Peyer's patch (tissue), 4 donors: ENCODE results near the gene RAB28. TPM values are rescaled to one million over a fixed set of nuclear protein-coding genes. Genes with fewer than 3 reads are reported as not detected.

ENCODE experiments used
- DNase-seq, 3 donors: peaks; one replicate each; pipeline ENCODE4 v3.0.0-alpha.2; 2017 to 2019
- H3K27ac ChIP-seq, 4 donors: fragments of 200-600 bp; sonication (generic); one replicate each; pipeline ENCODE4 v1.5.1; 2016 to 2019
- H3K27me3 ChIP-seq, 2 donors: fragments of 200-600 bp; sonication (generic); one replicate each; pipeline ENCODE4 v1.5.1; 2019
- H3K36me3 ChIP-seq, 3 donors: fragments of 200-600 bp; sonication (generic); one replicate each; pipeline ENCODE4 v1.5.1; 2016 to 2019
- H3K4me1 ChIP-seq, 4 donors: fragments of 200-600 bp; sonication (generic); one replicate each; pipeline ENCODE4 v1.5.1; 2016 to 2019
- H3K4me3 ChIP-seq, 4 donors: fragments of 200-600 bp; sonication (generic); 1 replicate in 3 of 4; 2 replicates in 1 of 4; pipeline ENCODE4 v1.5.1; 2016 to 2019; ENCODE audit warnings: mild to moderate bottlenecking in 1 of 4
- H3K9me3 ChIP-seq, 4 donors: fragments of 200-600 bp; sonication (generic); one replicate each; pipeline ENCODE4 v1.5.1; 2016 to 2019; ENCODE audit warnings: mild to moderate bottlenecking in 1 of 4
- POLR2A ChIP-seq, 2 donors: fragments of 450-650 bp; IDR thresholded peaks; one replicate each; pipeline ENCODE4 v1.5.1; 2017; ENCODE audit warnings: antibody characterized with exemption in 2 of 2, mild to moderate bottlenecking in 2 of 2, moderate library complexity in 2 of 2
- total RNA-seq, 4 donors: library from RNA; depleted of rRNA; stranded (reverse); fragments of >200 nt; gene quantifications; one replicate each; pipeline ENCODE4 v1.1.0, GENCODE V29; 2016
- TF ChIP-seq, protein P1 (sequence below), 6 experiments: fragments of 450-650 bp in 4 of 6; fragments of 200-600 bp in 2 of 6; sonication (generic) in 1 of 6; IDR thresholded peaks; one replicate each; pipeline ENCODE4 v1.5.1; 2017 to 2019; ENCODE audit warnings: antibody characterized with exemption in 6 of 6, mild to moderate bottlenecking in 3 of 6, moderate library complexity in 1 of 6

RAB28 gene
- total RNA-seq, 4 donors from 2014 or later, result 11.2 to 24.8 (median 12.4) TPM

DNA sequence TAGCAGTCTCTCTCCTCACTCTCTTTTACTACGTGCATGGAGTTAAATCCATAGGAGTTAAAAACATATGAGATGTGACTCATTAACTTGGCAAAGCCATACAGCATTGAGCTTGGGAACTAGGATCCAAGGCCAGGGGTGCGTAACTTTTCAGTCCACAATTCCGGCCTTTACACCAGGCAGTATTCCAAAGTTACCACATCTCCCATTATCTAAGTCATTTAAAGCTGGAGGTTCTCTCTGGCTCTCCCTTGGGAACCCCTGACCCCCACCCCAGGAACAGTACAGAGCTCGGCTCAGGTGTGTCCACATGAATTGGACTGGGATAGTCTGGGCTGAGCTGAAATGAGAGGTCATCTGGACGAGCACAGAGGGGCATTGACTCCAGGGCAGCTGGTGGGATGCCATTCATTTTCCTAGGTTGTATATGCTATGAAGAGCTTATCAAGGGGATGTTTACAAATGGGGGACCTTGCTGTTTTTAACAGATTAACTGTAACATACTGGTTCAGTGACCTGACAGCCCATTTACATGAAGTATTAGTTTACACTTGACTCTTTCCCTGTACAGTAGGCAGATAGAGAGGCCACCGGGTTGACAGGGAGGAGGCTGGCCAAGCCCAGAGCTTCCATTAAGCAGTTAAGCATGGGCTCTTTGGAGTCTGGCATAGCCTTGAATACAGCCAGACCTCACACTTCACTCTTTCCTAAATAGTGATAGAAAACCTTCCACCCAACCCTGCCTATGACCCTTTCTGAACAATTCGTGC is 128.8 kb downstream of the RAB28 start:
- H3K4me1 ChIP-seq, result no peaks in the 10 kb centered on the region
- no peak for DNase-seq
- H3K27me3 ChIP-seq, result no peaks in the 10 kb centered on the region
- H3K9me3 ChIP-seq, result no peaks in the 10 kb centered on the region
- H3K36me3 ChIP-seq, result no peaks in the 10 kb centered on the region
- no peak overlapping the region for H3K27ac ChIP-seq
- no peak overlapping the region for H3K4me3 ChIP-seq
- no peak for TF ChIP-seq POLR2A (IDR thresholded peaks at IDR 0.05)
- TF ChIP-seq, protein P1, sequence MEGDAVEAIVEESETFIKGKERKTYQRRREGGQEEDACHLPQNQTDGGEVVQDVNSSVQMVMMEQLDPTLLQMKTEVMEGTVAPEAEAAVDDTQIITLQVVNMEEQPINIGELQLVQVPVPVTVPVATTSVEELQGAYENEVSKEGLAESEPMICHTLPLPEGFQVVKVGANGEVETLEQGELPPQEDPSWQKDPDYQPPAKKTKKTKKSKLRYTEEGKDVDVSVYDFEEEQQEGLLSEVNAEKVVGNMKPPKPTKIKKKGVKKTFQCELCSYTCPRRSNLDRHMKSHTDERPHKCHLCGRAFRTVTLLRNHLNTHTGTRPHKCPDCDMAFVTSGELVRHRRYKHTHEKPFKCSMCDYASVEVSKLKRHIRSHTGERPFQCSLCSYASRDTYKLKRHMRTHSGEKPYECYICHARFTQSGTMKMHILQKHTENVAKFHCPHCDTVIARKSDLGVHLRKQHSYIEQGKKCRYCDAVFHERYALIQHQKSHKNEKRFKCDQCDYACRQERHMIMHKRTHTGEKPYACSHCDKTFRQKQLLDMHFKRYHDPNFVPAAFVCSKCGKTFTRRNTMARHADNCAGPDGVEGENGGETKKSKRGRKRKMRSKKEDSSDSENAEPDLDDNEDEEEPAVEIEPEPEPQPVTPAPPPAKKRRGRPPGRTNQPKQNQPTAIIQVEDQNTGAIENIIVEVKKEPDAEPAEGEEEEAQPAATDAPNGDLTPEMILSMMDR (IDR thresholded peaks at IDR 0.05), result no peak

GRCh38 chr4:13349096-13349495 is 135.0 kb downstream of the RAB28 start:
- Histone ChIP-seq H3K4me1 (no peaks in the 10 kb centered on the region), H3K9me3 (no peaks in the 10 kb centered on the region), H3K27ac (no peak overlapping the region), H3K4me3 (no peak overlapping the region), H3K36me3 (no peaks in the 10 kb centered on the region), H3K27me3 (no peaks in the 10 kb centered on the region)
- DNase-seq, result no peak
- TF ChIP-seq, protein P1 (IDR thresholded peaks at IDR 0.05), result no peak
- no peak for TF ChIP-seq POLR2A (IDR thresholded peaks at IDR 0.05)

- Histone ChIP-seq H3K27ac (no peak overlapping the region), H3K27me3 (no peaks in the 10 kb centered on the region), H3K4me1 (no peaks in the 10 kb centered on the region), H3K36me3 (no peaks in the 10 kb centered on the region), H3K4me3 (no peak overlapping the region), H3K9me3 (no peaks in the 10 kb centered on the region)
- TF ChIP-seq, protein P1 (IDR thresholded peaks at IDR 0.05), result no peak
- TF ChIP-seq POLR2A (IDR thresholded peaks at IDR 0.05), result no peak
- DNase-seq, result no peak
These were observed 135.9 kb downstream of the RAB28 start for GRCh38 chr4:13348216-13348615.

DNA sequence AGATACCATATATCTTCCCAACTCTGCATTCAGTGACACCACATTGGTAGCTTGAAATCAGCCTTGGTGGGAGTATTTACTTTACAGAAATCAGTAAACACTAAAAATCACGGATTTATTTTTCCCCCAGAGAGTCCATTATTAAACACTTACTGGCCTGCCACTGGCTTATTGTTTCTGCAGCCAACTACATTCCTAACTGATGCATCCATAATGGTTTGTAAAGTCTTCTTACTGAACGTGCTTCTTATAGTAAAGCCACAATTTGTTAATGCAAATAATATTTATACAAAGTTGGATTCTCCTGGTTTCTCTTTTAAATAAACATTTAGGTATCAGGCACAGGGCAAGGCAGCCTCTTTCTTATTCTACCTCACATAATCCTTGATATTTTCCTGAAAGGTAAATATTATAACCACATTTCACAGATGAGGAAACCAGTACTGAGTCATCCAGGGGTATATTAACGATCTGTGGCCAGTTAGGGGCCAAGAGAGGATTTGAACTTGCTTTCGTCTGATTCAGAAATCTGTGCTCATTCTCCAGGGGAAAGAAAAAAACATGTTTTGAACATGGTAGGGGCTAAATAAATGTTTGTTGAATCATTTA is 136.5 kb downstream of the RAB28 start:
- TF ChIP-seq, protein P1 (IDR thresholded peaks at IDR 0.05), result no peak
- TF ChIP-seq POLR2A (IDR thresholded peaks at IDR 0.05), result no peak
- Histone ChIP-seq H3K4me1 (no peaks in the 10 kb centered on the region), H3K9me3 (no peaks in the 10 kb centered on the region), H3K4me3 (no peak overlapping the region), H3K27me3 (no peaks in the 10 kb centered on the region), H3K27ac (no peak overlapping the region), H3K36me3 (no peaks in the 10 kb centered on the region)
- no peak for DNase-seq

GRCh38 chr4:13344216-13344615 is 139.9 kb downstream of the RAB28 start:
- no peak overlapping the region for H3K27ac ChIP-seq
- no peak for DNase-seq
- TF ChIP-seq, protein P1 (IDR thresholded peaks at IDR 0.05), result no peak
- TF ChIP-seq POLR2A (IDR thresholded peaks at IDR 0.05), result no peak
- no peaks in the 10 kb centered on the region for H3K36me3 ChIP-seq
- no peak overlapping the region for H3K4me3 ChIP-seq
- H3K4me1 ChIP-seq, result no peaks in the 10 kb centered on the region
- H3K27me3 ChIP-seq, result no peaks in the 10 kb centered on the region
- H3K9me3 ChIP-seq, result no peaks in the 10 kb centered on the region
